SW 1271 (cell line): ENCODE data around the gene MPP1.

Experiments used
- DNase-seq, 2 experiments: peaks; one replicate each; lab custom pipeline; 2025; lab: John Stamatoyannopoulos, UW

Gene MPP1

GRCh38 chrX:154812341-154813101 lies 7.2 kb upstream of the MPP1 start:
- DNase-seq: no peak

DNA sequence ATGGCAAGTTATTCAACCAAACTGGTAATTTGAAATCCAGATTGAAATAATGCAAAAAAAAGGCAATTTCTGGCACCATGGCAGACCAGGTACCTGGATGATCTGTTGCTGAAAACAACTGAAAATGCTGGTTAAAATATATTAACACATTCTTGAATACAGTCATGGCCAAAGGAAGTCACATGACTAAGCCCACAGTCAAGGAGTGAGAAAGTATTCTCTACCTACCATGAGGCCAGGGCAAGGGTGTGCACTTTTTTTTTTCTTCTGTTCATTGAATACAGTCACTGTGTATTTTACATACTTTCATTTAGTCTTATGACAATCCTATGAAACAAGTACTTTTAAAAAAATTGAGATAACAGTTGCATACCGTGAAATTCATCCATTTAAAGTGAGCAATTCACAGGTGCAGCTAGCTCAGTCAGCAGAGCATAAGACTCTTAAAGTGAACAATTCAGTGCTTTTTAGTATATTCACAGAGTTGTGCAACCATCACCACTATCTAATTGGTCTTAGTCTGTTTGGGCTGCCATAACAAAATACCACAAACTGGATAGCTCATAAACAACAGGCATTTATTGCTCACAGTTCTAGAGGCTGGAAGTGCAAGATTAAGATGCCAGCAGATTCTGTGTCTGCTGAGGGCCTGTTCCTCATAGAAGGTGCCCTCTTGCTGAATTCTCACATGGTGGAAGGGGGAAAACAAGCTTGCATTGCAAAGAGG lies 4.8 kb upstream of the MPP1 start:
- no peak for DNase-seq

GRCh38 chrX:154806837-154807501 lies 1.7 kb upstream of the MPP1 start:
- no peak for DNase-seq

DNA sequence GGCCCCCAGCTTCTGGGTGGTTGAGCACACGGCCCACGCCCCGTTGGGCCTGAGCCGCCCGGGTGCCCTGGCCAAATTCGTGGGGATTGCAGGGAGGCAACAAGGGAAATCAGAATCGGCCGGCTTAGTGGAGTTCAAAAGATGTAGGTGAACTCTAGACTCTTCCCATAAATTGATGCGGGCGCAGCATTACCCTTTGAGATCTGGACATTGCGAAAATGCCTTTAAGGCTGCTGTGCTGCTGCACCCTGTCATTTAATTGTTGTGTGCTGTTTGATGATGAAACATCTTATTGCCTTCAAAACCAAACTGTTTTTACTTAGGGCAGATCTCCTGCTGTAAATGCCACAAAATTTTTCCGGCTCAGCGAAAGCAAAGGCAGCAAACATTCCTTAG lies 409 bp upstream of the MPP1 start:
- DNase-seq: no peak

GRCh38 chrX:154804261-154804956 lies 876 bp downstream of the MPP1 start:
- DNase-seq: no peak

DNA sequence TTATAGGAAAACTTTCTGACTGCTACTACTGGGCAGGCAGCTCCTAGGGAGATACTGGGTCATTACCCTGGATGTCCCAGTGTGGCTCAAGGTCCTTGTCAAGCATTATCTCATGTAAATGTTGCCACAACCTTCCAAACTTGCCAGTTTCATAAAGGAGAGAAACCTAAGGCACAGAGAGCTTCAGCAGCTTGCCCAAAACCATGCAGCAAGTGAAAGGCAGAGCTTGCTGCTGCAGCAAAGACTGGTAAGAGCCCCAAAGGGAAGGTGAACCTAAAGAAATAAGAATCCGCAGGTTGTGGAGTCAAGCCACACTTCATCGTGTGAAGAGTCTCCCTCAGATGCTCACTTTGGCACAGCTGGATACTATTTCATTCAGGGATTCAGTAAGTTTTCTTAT lies 2.3 kb downstream of the MPP1 start:
- no peak for DNase-seq

DNA sequence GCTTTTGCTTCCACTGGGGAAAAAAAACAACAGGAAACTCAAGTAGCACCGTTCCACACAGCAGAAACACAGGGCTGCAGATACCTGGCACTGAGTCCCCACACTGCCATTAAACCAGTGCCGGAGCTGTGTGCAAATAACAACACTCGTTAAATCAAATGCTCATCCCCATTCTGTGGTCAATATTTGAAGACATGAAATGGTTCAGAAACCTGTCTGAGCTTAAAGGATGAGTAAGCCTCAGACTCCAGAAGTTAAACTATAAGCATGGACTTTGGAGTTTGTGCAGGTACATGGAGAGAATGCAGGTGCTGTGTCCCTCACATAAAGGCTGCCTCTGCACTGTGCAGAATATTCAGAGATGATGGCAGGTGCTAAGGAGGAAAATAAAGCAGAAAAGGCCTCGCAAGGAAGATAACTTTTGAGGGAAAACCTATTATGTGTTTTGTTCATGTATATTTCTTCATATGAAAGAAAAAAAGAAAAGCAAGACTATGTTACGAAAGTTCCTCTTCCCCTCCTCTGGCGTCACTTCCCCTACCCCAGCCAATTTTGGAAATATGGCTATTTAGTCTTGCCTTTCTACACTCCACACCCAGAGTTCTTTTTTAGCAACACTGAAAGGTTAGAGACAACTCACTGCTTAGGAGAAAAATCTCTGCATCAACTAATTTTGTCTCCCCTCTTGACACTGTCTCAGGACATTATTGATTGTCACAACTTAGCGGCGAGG lies 4.6 kb downstream of the MPP1 start:
- DNase-seq: no peak

GRCh38 chrX:154799556-154800348 lies 5.5 kb downstream of the MPP1 start:
- DNase-seq: no peak

DNA sequence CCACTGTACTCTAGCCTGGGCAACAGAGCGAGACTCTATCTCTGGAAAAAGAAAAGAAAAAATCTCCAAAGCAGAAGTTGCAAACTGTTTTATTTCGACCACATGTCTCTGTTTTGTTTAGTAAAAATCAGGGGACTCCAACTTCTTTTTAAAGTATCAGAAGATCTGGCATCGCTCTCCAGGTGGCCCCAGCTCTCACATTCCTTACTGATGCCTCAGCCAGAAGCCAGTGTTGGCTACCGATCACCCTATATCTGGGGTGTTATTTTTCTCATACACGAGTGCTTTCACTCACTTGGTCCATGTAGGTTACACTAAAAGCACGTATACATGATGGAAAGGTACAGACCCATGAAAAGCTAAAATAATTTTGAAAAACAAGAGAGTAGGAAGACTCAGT lies 8.3 kb downstream of the MPP1 start:
- no peak for DNase-seq

DNA sequence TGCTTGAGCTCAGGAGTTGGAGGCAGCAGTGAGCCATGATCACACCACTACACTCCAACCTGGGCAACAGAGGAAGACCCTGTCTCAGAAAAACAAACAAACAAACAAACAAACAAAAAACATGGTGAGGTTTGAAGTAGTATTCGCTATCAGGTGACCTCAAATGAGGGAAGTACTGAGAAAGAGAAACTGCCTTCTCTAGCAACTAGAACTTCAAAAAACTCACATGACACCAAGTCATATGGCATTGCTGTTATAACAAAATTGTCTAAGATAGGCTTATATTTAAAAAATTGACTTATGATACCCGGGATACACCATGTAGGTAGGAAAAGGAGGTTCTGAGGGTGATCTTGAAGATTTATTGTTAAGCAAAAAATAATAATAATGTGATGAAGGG lies 10.3 kb downstream of the MPP1 start:
- no peak for DNase-seq

- no peak for DNase-seq
These were observed 12.0 kb downstream of the MPP1 start for GRCh38 chrX:154793084-154793795.

- no peak for DNase-seq
These were observed 13.3 kb downstream of the MPP1 start for GRCh38 chrX:154791939-154792338.

DNA sequence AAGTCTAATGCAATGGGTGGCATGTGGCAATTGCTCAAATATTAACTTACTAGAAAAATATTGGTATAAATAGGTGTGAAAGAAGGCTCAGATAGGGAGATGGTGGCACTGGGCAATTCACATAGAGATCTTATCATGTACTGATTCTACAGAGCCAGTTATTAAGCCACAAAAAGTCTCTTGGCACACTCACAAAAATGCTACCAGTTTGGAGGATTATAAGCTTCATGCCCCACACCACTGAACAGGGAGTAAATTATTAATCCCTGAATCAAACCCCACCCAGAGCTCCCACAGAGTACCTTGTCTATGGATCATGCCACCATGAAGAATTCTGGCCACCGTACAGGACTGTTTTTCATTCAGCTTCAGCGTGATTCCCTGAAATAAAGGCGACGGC lies 13.8 kb downstream of the MPP1 start:
- DNase-seq: no peak

DNA sequence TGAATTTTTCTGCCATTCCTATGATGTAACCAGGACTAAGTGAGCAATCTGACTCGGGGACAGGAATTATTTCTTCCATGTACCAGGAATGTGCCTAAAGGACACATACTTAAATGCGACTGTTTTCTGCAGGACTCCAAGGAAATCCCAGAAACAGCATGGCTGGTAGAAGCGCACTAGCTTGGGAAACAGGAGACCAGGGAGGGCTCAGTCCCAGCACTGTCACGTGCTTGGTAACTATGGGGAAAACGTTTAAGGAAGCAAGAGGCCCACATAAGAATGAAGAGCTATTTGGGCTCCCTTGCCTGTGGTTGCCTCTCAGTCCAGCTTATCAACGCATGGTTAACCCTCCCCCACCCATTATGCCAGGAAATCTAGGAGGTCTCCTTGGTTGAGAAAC lies 19.6 kb downstream of the MPP1 start:
- no peak for DNase-seq

- DNase-seq: no peak
These were observed 20.9 kb downstream of the MPP1 start for GRCh38 chrX:154784149-154784995.

DNA sequence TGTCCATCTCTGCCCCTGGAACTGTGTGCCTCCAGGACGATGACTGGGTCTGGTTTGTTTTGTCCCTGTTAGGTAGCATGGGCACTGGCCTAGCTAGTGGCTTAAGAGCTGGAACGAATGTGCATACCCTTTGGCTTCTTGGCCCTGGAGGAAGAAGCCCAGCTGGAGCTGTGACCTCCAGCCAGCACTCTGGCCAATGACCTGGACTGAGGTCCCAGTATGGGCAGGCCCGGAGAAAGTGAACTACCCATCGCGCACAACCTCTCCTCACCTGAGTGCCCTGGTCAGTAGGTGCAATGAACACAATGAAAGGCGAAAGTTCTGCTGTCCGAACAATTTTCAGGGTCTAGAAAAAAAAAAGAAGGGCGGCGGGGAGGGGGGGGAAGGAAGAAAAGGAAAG lies 24.3 kb downstream of the MPP1 start:
- no peak for DNase-seq

DNA sequence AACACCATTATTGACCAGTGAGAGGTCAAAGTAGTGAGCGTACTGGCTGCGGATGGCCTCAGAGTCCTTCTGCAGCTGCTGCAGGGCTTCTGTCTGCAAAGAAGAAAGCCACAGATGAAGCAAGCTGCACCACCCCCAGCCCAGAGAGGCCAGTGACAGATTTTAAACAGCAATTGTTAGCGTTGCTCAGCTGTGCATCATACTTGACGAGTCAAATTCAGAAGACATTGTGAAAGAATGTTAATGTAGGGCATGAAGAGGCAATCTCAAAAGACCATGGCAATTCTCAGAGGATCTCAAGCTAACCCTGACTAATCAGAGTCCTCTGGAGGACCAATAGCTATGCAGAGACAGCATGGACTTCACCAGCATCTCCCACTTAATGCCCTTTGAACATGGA lies 26.0 kb downstream of the MPP1 start:
- DNase-seq: no peak

DNA sequence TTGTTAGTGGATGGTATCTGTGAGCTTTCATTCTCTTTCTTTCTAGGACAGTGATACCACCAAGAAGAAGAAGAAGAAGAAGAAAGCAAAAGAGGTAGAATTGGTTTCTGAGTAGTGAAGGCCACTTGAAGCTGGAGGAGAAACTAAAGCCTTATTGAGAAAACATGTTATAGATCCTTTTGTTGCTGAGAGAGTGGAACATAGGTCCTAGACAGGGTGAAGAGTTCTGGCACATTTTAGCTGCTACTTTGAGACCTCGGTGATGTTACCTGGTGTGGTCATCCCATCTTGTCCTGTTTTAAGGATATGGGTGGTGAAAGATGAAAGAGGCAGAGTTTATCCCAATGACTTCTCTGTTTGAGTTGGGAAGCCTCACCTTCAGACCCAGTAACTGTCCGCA lies 28.5 kb downstream of the MPP1 start:
- no peak for DNase-seq
